Measurements from ENCODE around the gene ARL16. TPM values are rescaled to one million over a fixed set of nuclear protein-coding genes. Genes with fewer than 3 reads are reported as not detected.
A peak's percentile ranks its signal among the peaks of the same experiment; 100 is the strongest.

The ARL16 gene
- total RNA-seq, 5 donors from 2014 or later (not counting 1 experiment from before 2014, with no cell fraction given), result 30.9 to 51.0 (median 39.3) TPM

- H3K27ac ChIP-seq (ENCODE audit: low read length), result no peak overlapping the region
- peak overlapping the region in 1 of 2 donors; percentile 38 for H3K4me3 ChIP-seq (ENCODE audit: control insufficient read depth in 1 of 2, extremely low read depth in 1 of 2, low read length in 1 of 2)
- no peaks in the 10 kb centered on the region for H3K36me3 Mint-ChIP-seq
- 75% methylated on average over 10 of the region's 14 CpGs for WGBS (ENCODE audit: insufficient coverage)
- no peaks in the 10 kb centered on the region for H3K9me3 Mint-ChIP-seq
- DNase-seq (no peak), ATAC-seq (replicated peaks in 1 of 4) (no peak)
- H3K36me3 ChIP-seq (ENCODE audit: control insufficient read depth in 2 of 2, extremely low read depth in 1 of 2, insufficient read depth in 1 of 2, low read length in 1 of 2), result no peaks in the 10 kb centered on the region
- peaks cover 2 to 68% of the 10 kb centered on the region in 2 experiments for H3K27me3 ChIP-seq (replicated peaks in 1 of 2; ENCODE audit: control insufficient read depth in 2 of 2, extremely low read depth in 1 of 2, insufficient read depth in 2 of 2, low read length in 1 of 2)
- no peak overlapping the region for H3K27ac Mint-ChIP-seq
- H3K4me3 Mint-ChIP-seq, result no peak overlapping the region
- H3K4me1 ChIP-seq (ENCODE audit: control insufficient read depth in 1 of 2, extremely low read depth in 1 of 2, insufficient read depth in 2 of 2, low read length in 2 of 2), result peaks cover 3 to 11% of the 10 kb centered on the region in 2 experiments
- peaks cover 7 to 13% (median 10%) of the 10 kb centered on the region in 3 donors for H3K4me1 Mint-ChIP-seq
- ChIA-PET POLR2A (no interaction called here), CTCF (no interaction called here)
- no peaks in the 10 kb centered on the region for H3K9me3 ChIP-seq
- H3K27me3 Mint-ChIP-seq, result peaks cover 5 to 39% of the 10 kb centered on the region in 2 donors
Measured at GRCh38 chr17:81648707-81649085, 34.9 kb downstream of the ARL16 start.

- Histone ChIP-seq H3K27me3 (replicated peaks in 1 of 2; ENCODE audit: control insufficient read depth in 2 of 2, extremely low read depth in 1 of 2, insufficient read depth in 2 of 2, low read length in 1 of 2) (peaks cover 2 to 62% of the 10 kb centered on the region in 2 experiments), H3K4me3 (ENCODE audit: control insufficient read depth in 1 of 2, extremely low read depth in 1 of 2, low read length in 1 of 2) (peak overlapping the region in 1 of 2 donors; percentile 38), H3K9me3 (no peaks in the 10 kb centered on the region), H3K36me3 (ENCODE audit: control insufficient read depth in 2 of 2, extremely low read depth in 1 of 2, insufficient read depth in 1 of 2, low read length in 1 of 2) (no peaks in the 10 kb centered on the region), H3K4me1 (ENCODE audit: control insufficient read depth in 1 of 2, extremely low read depth in 1 of 2, insufficient read depth in 2 of 2, low read length in 2 of 2) (peaks cover under 1 to 6% of the 10 kb centered on the region in 2 experiments), H3K27ac (ENCODE audit: low read length) (no peak overlapping the region)
- 22% methylated on average over 69 of the region's 78 CpGs for WGBS (ENCODE audit: insufficient coverage)
- Mint-ChIP-seq H3K27me3 (peaks cover 5 to 35% of the 10 kb centered on the region in 2 donors), H3K27ac (no peak overlapping the region), H3K36me3 (no peaks in the 10 kb centered on the region), H3K4me3 (no peak overlapping the region), H3K9me3 (no peaks in the 10 kb centered on the region), H3K4me1 (peaks cover 2 to 7% (median 5%) of the 10 kb centered on the region in 3 donors)
- no peak for DNase-seq
- POLR2A ChIA-PET, result no interaction called here
- CTCF ChIA-PET, result no interaction called here
- ATAC-seq (replicated peaks in 1 of 4), result no peak
Measured at GRCh38 chr17:81648013-81648706, 35.4 kb downstream of the ARL16 start.

- no peaks in the 10 kb centered on the region for H3K9me3 Mint-ChIP-seq
- no peak for DNase-seq
Measured at GRCh38 chr17:81647640-81648012, 36.0 kb downstream of the ARL16 start.

GRCh38 chr17:81646869-81647600 lies 36.6 kb downstream of the ARL16 start:
- H3K27me3 Mint-ChIP-seq, result peaks cover 4 to 33% of the 10 kb centered on the region in 2 donors
- Histone ChIP-seq H3K4me3 (ENCODE audit: control insufficient read depth in 1 of 2, extremely low read depth in 1 of 2, low read length in 1 of 2) (no peak overlapping the region), H3K9me3 (no peaks in the 10 kb centered on the region), H3K36me3 (ENCODE audit: control insufficient read depth in 2 of 2, extremely low read depth in 1 of 2, insufficient read depth in 1 of 2, low read length in 1 of 2) (no peaks in the 10 kb centered on the region), H3K27me3 (replicated peaks in 1 of 2; ENCODE audit: control insufficient read depth in 2 of 2, extremely low read depth in 1 of 2, insufficient read depth in 2 of 2, low read length in 1 of 2) (peaks cover 2 to 55% of the 10 kb centered on the region in 2 experiments), H3K27ac (ENCODE audit: low read length) (no peak overlapping the region), H3K4me1 (ENCODE audit: control insufficient read depth in 1 of 2, extremely low read depth in 1 of 2, insufficient read depth in 2 of 2, low read length in 2 of 2) (no peaks in the 10 kb centered on the region)
- ChIA-PET CTCF (no interaction called here), POLR2A (interaction anchor here in 1 of 2 donors (0.6 kb wide), 1 partner anchor 1371 kb away, joined by 3 read pairs; no protein-coding TSS in a partner anchor)
- ATAC-seq (replicated peaks in 1 of 4), result no peak
- no peak overlapping the region for H3K4me3 Mint-ChIP-seq
- no peaks in the 10 kb centered on the region for H3K36me3 Mint-ChIP-seq
- 78% methylated on average over 11 of the region's 12 CpGs for WGBS (ENCODE audit: insufficient coverage)
- no peak for DNase-seq
- peaks cover 0 to 5% (median 3%) of the 10 kb centered on the region in 3 donors for H3K4me1 Mint-ChIP-seq
- H3K9me3 Mint-ChIP-seq, result no peaks in the 10 kb centered on the region
- no peak overlapping the region for H3K27ac Mint-ChIP-seq

More at GRCh38 chr17:81647640-81648012, 36.0 kb downstream of the ARL16 start:
- Histone ChIP-seq H3K4me1 (ENCODE audit: control insufficient read depth in 1 of 2, extremely low read depth in 1 of 2, insufficient read depth in 2 of 2, low read length in 2 of 2) (peaks cover 0 to under 1% of the 10 kb centered on the region in 2 experiments), H3K36me3 (ENCODE audit: control insufficient read depth in 2 of 2, extremely low read depth in 1 of 2, insufficient read depth in 1 of 2, low read length in 1 of 2) (no peaks in the 10 kb centered on the region), H3K9me3 (no peaks in the 10 kb centered on the region), H3K4me3 (ENCODE audit: control insufficient read depth in 1 of 2, extremely low read depth in 1 of 2, low read length in 1 of 2) (no peak overlapping the region), H3K27me3 (replicated peaks in 1 of 2; ENCODE audit: control insufficient read depth in 2 of 2, extremely low read depth in 1 of 2, insufficient read depth in 2 of 2, low read length in 1 of 2) (peaks cover 2 to 57% of the 10 kb centered on the region in 2 experiments), H3K27ac (ENCODE audit: low read length) (no peak overlapping the region)
- H3K4me1 Mint-ChIP-seq, result peaks cover 0 to 5% (median 3%) of the 10 kb centered on the region in 3 donors
- 49% methylated on average over 15 of the region's 21 CpGs for WGBS (ENCODE audit: insufficient coverage)
- H3K27me3 Mint-ChIP-seq, result peaks cover 5 to 33% of the 10 kb centered on the region in 2 donors
- no peak for ATAC-seq (replicated peaks in 1 of 4)
- H3K36me3 Mint-ChIP-seq, result no peaks in the 10 kb centered on the region
- POLR2A ChIA-PET, result no interaction called here
- no peak overlapping the region for H3K27ac Mint-ChIP-seq
- H3K4me3 Mint-ChIP-seq, result no peak overlapping the region
- CTCF ChIA-PET, result no interaction called here

GRCh38 chr17:81644976-81645952 lies 38.3 kb downstream of the ARL16 start:
- Histone ChIP-seq H3K4me1 (ENCODE audit: control insufficient read depth in 1 of 2, extremely low read depth in 1 of 2, insufficient read depth in 2 of 2, low read length in 2 of 2) (no peaks in the 10 kb centered on the region), H3K4me3 (ENCODE audit: control insufficient read depth in 1 of 2, extremely low read depth in 1 of 2, low read length in 1 of 2) (no peak overlapping the region), H3K27me3 (replicated peaks in 1 of 2; ENCODE audit: control insufficient read depth in 2 of 2, extremely low read depth in 1 of 2, insufficient read depth in 2 of 2, low read length in 1 of 2) (peaks cover 2 to 37% of the 10 kb centered on the region in 2 experiments), H3K9me3 (no peaks in the 10 kb centered on the region), H3K27ac (ENCODE audit: low read length) (no peak overlapping the region), H3K36me3 (ENCODE audit: control insufficient read depth in 2 of 2, extremely low read depth in 1 of 2, insufficient read depth in 1 of 2, low read length in 1 of 2) (no peaks in the 10 kb centered on the region)
- CTCF ChIA-PET, result no interaction called here
- H3K4me3 Mint-ChIP-seq, result no peak overlapping the region
- POLR2A ChIA-PET, result no interaction called here
- DNase-seq (no peak), ATAC-seq (replicated peaks in 1 of 4) (no peak)
- H3K9me3 Mint-ChIP-seq, result no peaks in the 10 kb centered on the region
- H3K27ac Mint-ChIP-seq, result no peak overlapping the region
- no peaks in the 10 kb centered on the region for H3K4me1 Mint-ChIP-seq
- WGBS (ENCODE audit: insufficient coverage), result 86% methylated on average over 29 of the region's 29 CpGs
- peaks cover 0 to 20% of the 10 kb centered on the region in 2 donors for H3K27me3 Mint-ChIP-seq
- no peaks in the 10 kb centered on the region for H3K36me3 Mint-ChIP-seq

GRCh38 chr17:81644496-81644895 lies 39.1 kb downstream of the ARL16 start:
- no peak overlapping the region for H3K4me3 Mint-ChIP-seq
- peaks cover 0 to 15% of the 10 kb centered on the region in 2 donors for H3K27me3 Mint-ChIP-seq
- ATAC-seq (replicated peaks in 1 of 4) (no peak), DNase-seq (no peak)
- 94% methylated on average over 11 of the region's 15 CpGs for WGBS (ENCODE audit: insufficient coverage)
- Histone ChIP-seq H3K9me3 (no peaks in the 10 kb centered on the region), H3K27me3 (replicated peaks in 1 of 2; ENCODE audit: control insufficient read depth in 2 of 2, extremely low read depth in 1 of 2, insufficient read depth in 2 of 2, low read length in 1 of 2) (peaks cover 2 to 31% of the 10 kb centered on the region in 2 experiments), H3K4me3 (ENCODE audit: control insufficient read depth in 1 of 2, extremely low read depth in 1 of 2, low read length in 1 of 2) (no peak overlapping the region), H3K4me1 (ENCODE audit: control insufficient read depth in 1 of 2, extremely low read depth in 1 of 2, insufficient read depth in 2 of 2, low read length in 2 of 2) (no peaks in the 10 kb centered on the region), H3K36me3 (ENCODE audit: control insufficient read depth in 2 of 2, extremely low read depth in 1 of 2, insufficient read depth in 1 of 2, low read length in 1 of 2) (no peaks in the 10 kb centered on the region), H3K27ac (ENCODE audit: low read length) (no peak overlapping the region)
- no peaks in the 10 kb centered on the region for H3K4me1 Mint-ChIP-seq
- CTCF ChIA-PET, result no interaction called here
- no peaks in the 10 kb centered on the region for H3K9me3 Mint-ChIP-seq
- H3K27ac Mint-ChIP-seq, result no peak overlapping the region
- no peaks in the 10 kb centered on the region for H3K36me3 Mint-ChIP-seq
- POLR2A ChIA-PET, result no interaction called here
